Esophagus (tissue), 2 donors: Measurements from ENCODE around the gene PRPS1. TPM values are rescaled to one million over a fixed set of nuclear protein-coding genes. Genes with fewer than 3 reads are reported as not detected.

Experiments
- H3K27ac ChIP-seq, 2 donors: one replicate each; pipeline ENCODE4 v1.5.1; 2013; ENCODE audit warnings: low read depth in 2 of 2, mild to moderate bottlenecking in 2 of 2, inconsistent platforms in 1 of 2, low read length in 1 of 2, moderate library complexity in 1 of 2
- H3K27me3 ChIP-seq, 2 donors: one replicate each; pipeline ENCODE4 v1.6.1; 2013; ENCODE audit warnings: low read length in 2 of 2, control low read depth in 1 of 2, mild to moderate bottlenecking in 1 of 2; ENCODE audit not compliant: insufficient read depth in 2 of 2, control insufficient read depth in 1 of 2
- H3K36me3 ChIP-seq, 2 donors: one replicate each; pipeline ENCODE4 v1.6.1; 2013; ENCODE audit warnings: low read length in 1 of 2; ENCODE audit not compliant: control insufficient read depth in 2 of 2, insufficient read depth in 2 of 2
- H3K4me1 ChIP-seq, 2 donors: one replicate each; pipeline ENCODE4 v1.6.1; 2013; ENCODE audit warnings: low read length in 1 of 2; ENCODE audit not compliant: control insufficient read depth in 2 of 2, insufficient read depth in 2 of 2
- H3K4me3 ChIP-seq, 2 donors: one replicate each; pipeline ENCODE4 v1.5.1; 2013; ENCODE audit warnings: low read length in 2 of 2, mild to moderate bottlenecking in 2 of 2, low read depth in 1 of 2, moderate library complexity in 1 of 2
- H3K9me3 ChIP-seq, 2 donors: one replicate each; pipeline ENCODE4 v1.6.1; 2013; ENCODE audit warnings: mild to moderate bottlenecking in 2 of 2, low read depth in 1 of 2, low read length in 1 of 2, moderate library complexity in 1 of 2; ENCODE audit not compliant: control insufficient read depth in 2 of 2, insufficient read depth in 1 of 2
- WGBS, 2 donors: extraction: QIAGEN DNeasy Blood & Tissue Kit; methylation state at CpG; one replicate each; pipeline ENCODE4 v1.1.7; 2013; 5-methylcytosine and 5-hydroxymethylcytosine counted together
- polyA plus RNA-seq, 2 donors: library from polyadenylated mRNA; stranded (reverse); fragments of 200-250 nt; gene quantifications; one replicate each; pipeline ENCODE4 v1.2.3, GENCODE V29; 2013
- donor health status: healthy with polysubstance abuse.
- donor health status: Bipolar disorder and iron deficiency.

PRPS1 gene
- polyA plus RNA-seq, 2 donors: 2.7 to 10.2 TPM

DNA sequence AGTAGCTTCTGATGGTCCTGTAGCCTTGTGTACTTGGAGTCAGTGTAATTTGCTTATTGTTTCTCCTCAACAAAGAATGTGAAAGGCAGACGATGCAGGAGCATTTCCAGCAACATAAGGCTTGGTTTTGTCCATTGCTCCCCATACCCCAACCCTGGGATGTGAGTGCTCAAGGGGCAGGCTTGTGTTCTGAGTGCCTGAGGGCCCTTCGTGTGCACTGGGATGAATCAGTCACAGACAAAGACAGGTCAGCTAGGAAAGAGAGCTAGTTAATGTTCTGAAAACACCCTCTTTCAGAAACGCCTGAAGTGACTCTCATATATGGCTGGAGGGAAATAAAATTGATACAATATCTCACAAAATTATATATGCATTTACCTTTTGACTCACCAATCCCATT lies 59.1 kb downstream of the PRPS1 start:
- H3K36me3 ChIP-seq: no peaks in the 10 kb centered on the region
- H3K27ac ChIP-seq: no peak overlapping the region
- 60 to 73% methylated on average over 3 of the region's 3 CpGs for WGBS, 2 donors
- H3K27me3 ChIP-seq: no peaks in the 10 kb centered on the region
- H3K4me3 ChIP-seq: no peak overlapping the region
- no peaks in the 10 kb centered on the region for H3K9me3 ChIP-seq
- H3K4me1 ChIP-seq: peaks cover 0 to 10% of the 10 kb centered on the region in 2 donors

DNA sequence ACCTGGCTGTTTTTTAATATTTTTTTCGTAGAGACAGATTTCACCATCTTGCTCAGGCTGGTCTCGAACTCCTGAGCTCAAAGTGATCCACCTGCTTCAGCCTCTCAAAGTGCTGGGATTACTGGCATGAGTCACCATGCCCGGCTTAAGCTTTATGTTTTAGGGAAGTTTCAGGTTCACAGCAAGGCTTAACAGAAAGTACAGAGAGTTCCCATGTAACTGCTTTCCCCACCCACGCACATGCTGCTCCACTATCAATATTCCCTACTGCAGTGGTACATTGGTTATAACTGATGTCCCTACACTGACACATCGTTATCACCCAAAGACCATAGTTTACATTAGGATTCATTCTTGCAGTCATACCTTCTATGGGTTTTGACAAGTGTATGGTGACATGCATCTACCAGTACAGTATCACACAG lies 62.7 kb downstream of the PRPS1 start:
- Histone ChIP-seq H3K36me3 (no peaks in the 10 kb centered on the region), H3K9me3 (no peaks in the 10 kb centered on the region), H3K27me3 (no peaks in the 10 kb centered on the region), H3K4me3 (no peak overlapping the region), H3K27ac (no peak overlapping the region), H3K4me1 (no peaks in the 10 kb centered on the region)
- WGBS, 2 donors: 60 to 68% methylated on average over 5 of the region's 5 CpGs

DNA sequence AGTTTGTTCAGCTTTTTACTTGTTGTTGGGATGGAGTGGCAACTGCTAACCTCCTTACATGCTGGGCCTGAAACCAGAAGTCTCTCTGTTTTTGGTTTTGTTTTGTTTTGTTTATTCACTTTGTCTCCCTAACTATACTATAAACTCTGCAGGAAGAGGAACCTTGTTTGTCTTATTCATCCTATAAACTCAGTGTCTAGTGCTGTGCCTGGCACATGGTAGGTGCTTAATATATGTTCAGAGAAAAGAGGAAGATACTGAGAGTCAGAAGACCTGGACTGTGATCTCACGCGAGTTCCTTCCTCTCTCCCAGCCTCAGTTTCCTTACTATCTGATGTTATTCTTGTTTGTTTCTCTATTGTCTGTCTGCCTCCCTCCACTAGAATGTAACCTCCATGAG lies 71.3 kb downstream of the PRPS1 start:
- Histone ChIP-seq H3K4me1 (no peaks in the 10 kb centered on the region), H3K9me3 (no peaks in the 10 kb centered on the region), H3K36me3 (no peaks in the 10 kb centered on the region), H3K27ac (peak overlapping the region in 1 of 2 donors; percentile 63), H3K4me3 (no peak overlapping the region), H3K27me3 (no peaks in the 10 kb centered on the region)
- WGBS, 2 donors: 70 to 71% methylated on average over 2 of the region's 2 CpGs

DNA sequence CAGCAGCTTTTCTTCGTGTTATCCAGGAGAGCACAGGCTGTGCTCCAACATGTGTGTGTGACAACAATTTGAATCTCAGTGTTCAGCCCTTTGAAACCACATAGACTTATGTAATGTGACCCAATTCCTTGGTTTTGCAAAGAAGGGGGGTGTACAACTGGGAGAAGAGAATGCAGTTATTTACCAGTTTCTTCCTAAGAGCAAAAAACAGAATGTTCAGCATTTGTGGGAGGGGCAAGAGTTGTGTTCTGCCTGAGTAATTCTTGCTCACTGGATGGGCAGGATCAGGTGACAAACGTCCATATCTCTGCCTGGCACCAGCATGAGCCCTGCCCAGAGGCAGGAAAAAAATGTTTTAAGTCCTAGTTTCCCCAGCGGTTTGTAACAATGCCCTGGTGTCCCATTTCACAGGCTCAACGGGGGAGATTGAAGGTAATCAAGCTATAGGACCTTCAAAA lies 72.0 kb downstream of the PRPS1 start:
- Histone ChIP-seq H3K27ac (peak overlapping the region; percentile 45 to 78), H3K9me3 (no peaks in the 10 kb centered on the region), H3K36me3 (no peaks in the 10 kb centered on the region), H3K27me3 (no peaks in the 10 kb centered on the region), H3K4me1 (no peaks in the 10 kb centered on the region), H3K4me3 (no peak overlapping the region)
- 25 to 26% methylated on average over 4 of the region's 4 CpGs for WGBS, 2 donors

Other genes starting within 250 kb of the PRPS1 start
- gene FRMPD3, start 178.9 kb upstream of the PRPS1 start, polyA plus RNA-seq: under 1 TPM; 0.02 to 0.04 TPM
- gene TSC22D3, start 147.3 kb downstream of the PRPS1 start, polyA plus RNA-seq: 10 to 100 TPM; 62.5 to 64.5 TPM
- gene NCBP2L, start 149.2 kb downstream of the PRPS1 start, polyA plus RNA-seq: under 1 TPM in 1 of 2 donors, not detected in 1; 0.02 TPM
- 1 to 10 TPM; 3.3 to 7.9 TPM for gene MID2, start 197.4 kb downstream of the PRPS1 start, polyA plus RNA-seq